ENCODE data around the gene ENTPD7. TPM values are rescaled to one million over a fixed set of nuclear protein-coding genes. Genes with fewer than 3 reads are reported as not detected.

ENTPD7 gene
- total and polyA plus RNA-seq, 9 of the 15 experiments (the other 6 are each of a cell fraction or from before 2014, with no cell fraction given) = 1.4 to 13.9 (median 8.5) TPM

DNA sequence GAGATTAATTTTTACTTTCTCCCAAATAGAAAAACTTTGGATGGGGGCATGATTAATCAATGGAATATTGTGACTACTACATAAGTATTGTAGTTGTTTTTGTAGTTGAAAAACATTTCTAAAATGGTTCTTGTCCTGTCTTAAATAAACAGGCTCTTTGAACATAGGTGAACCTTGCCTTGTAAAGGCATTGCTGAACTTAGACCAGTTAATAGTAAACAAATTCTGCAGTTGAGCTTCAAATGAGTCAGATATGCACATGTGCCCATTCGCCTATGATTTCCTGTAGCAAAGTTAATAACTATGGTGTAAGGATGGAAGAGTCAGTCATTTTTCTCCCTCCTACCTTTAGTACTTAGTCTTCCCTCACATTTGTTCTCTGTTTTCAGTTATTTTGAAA is 95.4 kb downstream of the ENTPD7 start (continued):
- TF ChIP-seq NCOA2 (IDR thresholded peaks at IDR 0.05; ENCODE audit: partially characterized antibody in 2 of 2) = no peak
- no peak for TF ChIP-seq PHB2 (IDR thresholded peaks at IDR 0.05; ENCODE audit: low read depth)
- no peak for TF ChIP-seq TCF7 (IDR thresholded peaks at IDR 0.05; ENCODE audit: borderline replicate concordance)
- no peak for TF ChIP-seq SPI1 (IDR thresholded peaks at IDR 0.05; ENCODE audit: borderline replicate concordance, low read depth, low read length)
- no peak for TF ChIP-seq MTA3 (IDR thresholded peaks at IDR 0.05; ENCODE audit: borderline replicate concordance)
- TF ChIP-seq, protein P1, sequence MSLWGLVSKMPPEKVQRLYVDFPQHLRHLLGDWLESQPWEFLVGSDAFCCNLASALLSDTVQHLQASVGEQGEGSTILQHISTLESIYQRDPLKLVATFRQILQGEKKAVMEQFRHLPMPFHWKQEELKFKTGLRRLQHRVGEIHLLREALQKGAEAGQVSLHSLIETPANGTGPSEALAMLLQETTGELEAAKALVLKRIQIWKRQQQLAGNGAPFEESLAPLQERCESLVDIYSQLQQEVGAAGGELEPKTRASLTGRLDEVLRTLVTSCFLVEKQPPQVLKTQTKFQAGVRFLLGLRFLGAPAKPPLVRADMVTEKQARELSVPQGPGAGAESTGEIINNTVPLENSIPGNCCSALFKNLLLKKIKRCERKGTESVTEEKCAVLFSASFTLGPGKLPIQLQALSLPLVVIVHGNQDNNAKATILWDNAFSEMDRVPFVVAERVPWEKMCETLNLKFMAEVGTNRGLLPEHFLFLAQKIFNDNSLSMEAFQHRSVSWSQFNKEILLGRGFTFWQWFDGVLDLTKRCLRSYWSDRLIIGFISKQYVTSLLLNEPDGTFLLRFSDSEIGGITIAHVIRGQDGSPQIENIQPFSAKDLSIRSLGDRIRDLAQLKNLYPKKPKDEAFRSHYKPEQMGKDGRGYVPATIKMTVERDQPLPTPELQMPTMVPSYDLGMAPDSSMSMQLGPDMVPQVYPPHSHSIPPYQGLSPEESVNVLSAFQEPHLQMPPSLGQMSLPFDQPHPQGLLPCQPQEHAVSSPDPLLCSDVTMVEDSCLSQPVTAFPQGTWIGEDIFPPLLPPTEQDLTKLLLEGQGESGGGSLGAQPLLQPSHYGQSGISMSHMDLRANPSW (CRISPR knock-in tag; IDR thresholded peaks at IDR 0.05) = no peak
- TF ChIP-seq ZNF121 (CRISPR knock-in tag; conservative IDR thresholded peaks at IDR 0.05) = no peak

Small RNAs within 50 kb of the gene (small RNA-seq; reads per million reads assigned to genes)
- not detected for gene AL133353.1

Other genes with a start within 250 kb of the ENTPD7 start
- gene GOT1, start 228.9 kb upstream of the ENTPD7 start, total RNA-seq (2014; rRNA removed) = 66.7 and 70.9 TPM in 2 replicates
- 75.4 and 75.8 TPM in 2 replicates for gene GOT1, start 228.9 kb upstream of the ENTPD7 start, total RNA-seq (2014; rRNA removed; fragmentation: Illumina TruSeq; extraction: Trizol)
- gene GOT1, start 228.9 kb upstream of the ENTPD7 start, total RNA-seq (2015; rRNA removed; fragmentation: Illumina TruSeq; extraction: Trizol) = 53.0 and 55.7 TPM in 2 replicates
- 77.0 and 78.2 TPM in 2 replicates for gene GOT1, start 228.9 kb upstream of the ENTPD7 start, total RNA-seq (2021)
- gene GOT1, start 228.9 kb upstream of the ENTPD7 start, polyA plus RNA-seq (2011; rRNA removed) = 63.1 and 69.4 TPM in 2 replicates
- gene GOT1, start 228.9 kb upstream of the ENTPD7 start, polyA plus RNA-seq (2014; fragmentation: Illumina TruSeq; extraction: Trizol) = 139 and 161 TPM in 2 replicates
- 100 to 1,000 TPM; 116 to 166 TPM for gene GOT1, start 228.9 kb upstream of the ENTPD7 start, polyA plus RNA-seq (2014; fragmentation: Nextera tagmentation; extraction: Ambion mirVana)
- 61.7 and 68.3 TPM in 2 replicates for gene GOT1, start 228.9 kb upstream of the ENTPD7 start, polyA plus RNA-seq (2014; rRNA removed)
- not detected in 2 replicates for gene NKX2-3, start 126.6 kb upstream of the ENTPD7 start, total RNA-seq (2014; rRNA removed)
- not detected in 2 replicates for gene NKX2-3, start 126.6 kb upstream of the ENTPD7 start, total RNA-seq (2014; rRNA removed; fragmentation: Illumina TruSeq; extraction: Trizol)
- gene NKX2-3, start 126.6 kb upstream of the ENTPD7 start, total RNA-seq (2015; rRNA removed; fragmentation: Illumina TruSeq; extraction: Trizol) = not detected in 2 replicates
- gene NKX2-3, start 126.6 kb upstream of the ENTPD7 start, total RNA-seq (2021) = not detected in 2 replicates
- not detected in 2 replicates for gene NKX2-3, start 126.6 kb upstream of the ENTPD7 start, polyA plus RNA-seq (2011; rRNA removed)
- gene NKX2-3, start 126.6 kb upstream of the ENTPD7 start, polyA plus RNA-seq (2014; fragmentation: Illumina TruSeq; extraction: Trizol) = not detected in 2 replicates
- gene NKX2-3, start 126.6 kb upstream of the ENTPD7 start, polyA plus RNA-seq (2014; fragmentation: Nextera tagmentation; extraction: Ambion mirVana) = not detected
- not detected in 2 replicates for gene NKX2-3, start 126.6 kb upstream of the ENTPD7 start, polyA plus RNA-seq (2014; rRNA removed)
- 6.2 and 12.7 TPM in 2 replicates for gene SLC25A28, start 39.1 kb upstream of the ENTPD7 start, total RNA-seq (2014; rRNA removed)
- gene SLC25A28, start 39.1 kb upstream of the ENTPD7 start, total RNA-seq (2014; rRNA removed; fragmentation: Illumina TruSeq; extraction: Trizol) = 13.6 and 15.1 TPM in 2 replicates
- 15.3 and 18.8 TPM in 2 replicates for gene SLC25A28, start 39.1 kb upstream of the ENTPD7 start, total RNA-seq (2015; rRNA removed; fragmentation: Illumina TruSeq; extraction: Trizol)
- gene SLC25A28, start 39.1 kb upstream of the ENTPD7 start, total RNA-seq (2021) = 18.5 and 20.3 TPM in 2 replicates
- 31.5 and 41.3 TPM in 2 replicates for gene SLC25A28, start 39.1 kb upstream of the ENTPD7 start, polyA plus RNA-seq (2011; rRNA removed)
- gene SLC25A28, start 39.1 kb upstream of the ENTPD7 start, polyA plus RNA-seq (2014; fragmentation: Illumina TruSeq; extraction: Trizol) = 25.9 and 32.3 TPM in 2 replicates
- 10 to 100 TPM in 1 of 2 experiments, 1 to 10 TPM in 1; 8.7 to 10.3 TPM for gene SLC25A28, start 39.1 kb upstream of the ENTPD7 start, polyA plus RNA-seq (2014; fragmentation: Nextera tagmentation; extraction: Ambion mirVana)
- 24.4 and 24.7 TPM in 2 replicates for gene SLC25A28, start 39.1 kb upstream of the ENTPD7 start, polyA plus RNA-seq (2014; rRNA removed)
- gene COX15, start 72.6 kb downstream of the ENTPD7 start, total RNA-seq (2014; rRNA removed) = 18.2 and 20.0 TPM in 2 replicates
- 23.7 and 25.4 TPM in 2 replicates for gene COX15, start 72.6 kb downstream of the ENTPD7 start, total RNA-seq (2014; rRNA removed; fragmentation: Illumina TruSeq; extraction: Trizol)
- gene COX15, start 72.6 kb downstream of the ENTPD7 start, total RNA-seq (2015; rRNA removed; fragmentation: Illumina TruSeq; extraction: Trizol) = 18.1 and 19.1 TPM in 2 replicates
- 26.5 and 28.2 TPM in 2 replicates for gene COX15, start 72.6 kb downstream of the ENTPD7 start, total RNA-seq (2021)
- 19.1 and 23.9 TPM in 2 replicates for gene COX15, start 72.6 kb downstream of the ENTPD7 start, polyA plus RNA-seq (2011; rRNA removed)
- 24.4 and 25.7 TPM in 2 replicates for gene COX15, start 72.6 kb downstream of the ENTPD7 start, polyA plus RNA-seq (2014; fragmentation: Illumina TruSeq; extraction: Trizol)
- gene COX15, start 72.6 kb downstream of the ENTPD7 start, polyA plus RNA-seq (2014; fragmentation: Nextera tagmentation; extraction: Ambion mirVana) = 10 to 100 TPM; 44.4 to 45.1 TPM
- 15.0 and 17.4 TPM in 2 replicates for gene COX15, start 72.6 kb downstream of the ENTPD7 start, polyA plus RNA-seq (2014; rRNA removed)
- gene CUTC, start 72.7 kb downstream of the ENTPD7 start, total RNA-seq (2014; rRNA removed) = 16.7 and 23.4 TPM in 2 replicates
- 32.3 and 34.7 TPM in 2 replicates for gene CUTC, start 72.7 kb downstream of the ENTPD7 start, total RNA-seq (2014; rRNA removed; fragmentation: Illumina TruSeq; extraction: Trizol)
- 27.3 and 30.3 TPM in 2 replicates for gene CUTC, start 72.7 kb downstream of the ENTPD7 start, total RNA-seq (2015; rRNA removed; fragmentation: Illumina TruSeq; extraction: Trizol)
- gene CUTC, start 72.7 kb downstream of the ENTPD7 start, total RNA-seq (2021) = 18.6 and 21.6 TPM in 2 replicates
- 38.8 and 49.0 TPM in 2 replicates for gene CUTC, start 72.7 kb downstream of the ENTPD7 start, polyA plus RNA-seq (2011; rRNA removed)
- 30.1 and 34.7 TPM in 2 replicates for gene CUTC, start 72.7 kb downstream of the ENTPD7 start, polyA plus RNA-seq (2014; fragmentation: Illumina TruSeq; extraction: Trizol)
- gene CUTC, start 72.7 kb downstream of the ENTPD7 start, polyA plus RNA-seq (2014; fragmentation: Nextera tagmentation; extraction: Ambion mirVana) = 10 to 100 TPM; 47.5 to 69.3 TPM
- gene CUTC, start 72.7 kb downstream of the ENTPD7 start, polyA plus RNA-seq (2014; rRNA removed) = 35.4 and 36.0 TPM in 2 replicates
- 0.05 and 0.24 TPM in 2 replicates for gene ABCC2, start 123.1 kb downstream of the ENTPD7 start, total RNA-seq (2014; rRNA removed)
- gene ABCC2, start 123.1 kb downstream of the ENTPD7 start, total RNA-seq (2014; rRNA removed; fragmentation: Illumina TruSeq; extraction: Trizol) = 0.11 and 0.19 TPM in 2 replicates
- 0.11 and 0.18 TPM in 2 replicates for gene ABCC2, start 123.1 kb downstream of the ENTPD7 start, total RNA-seq (2015; rRNA removed; fragmentation: Illumina TruSeq; extraction: Trizol)
- gene ABCC2, start 123.1 kb downstream of the ENTPD7 start, total RNA-seq (2021) = 0.11 and 0.34 TPM in 2 replicates
- 0.14 and 0.22 TPM in 2 replicates for gene ABCC2, start 123.1 kb downstream of the ENTPD7 start, polyA plus RNA-seq (2011; rRNA removed)
- 0.09 and 0.17 TPM in 2 replicates for gene ABCC2, start 123.1 kb downstream of the ENTPD7 start, polyA plus RNA-seq (2014; fragmentation: Illumina TruSeq; extraction: Trizol)
- under 1 TPM in 1 of 2 experiments, not detected in 1; 0.03 TPM for gene ABCC2, start 123.1 kb downstream of the ENTPD7 start, polyA plus RNA-seq (2014; fragmentation: Nextera tagmentation; extraction: Ambion mirVana)
- 0.04 TPM in 1 of 2 replicates, not detected in the other for gene ABCC2, start 123.1 kb downstream of the ENTPD7 start, polyA plus RNA-seq (2014; rRNA removed)